Activated CD4-positive, alpha-beta T cell treated with anti-CD3 and anti-CD28 coated beads for 1 hour (primary cell): ENCODE measurements around the gene ARIH1.
"Not testable (repeated sequence)": the region's sequence is repeated elsewhere in the genome, so short reads cannot be mapped to it uniquely, and the experiment has no call there.

Experiments
- DNase-seq: peaks from one replicate; pipeline ENCODE4 v3.0.0-alpha.2; 2020

Gene ARIH1

DNA sequence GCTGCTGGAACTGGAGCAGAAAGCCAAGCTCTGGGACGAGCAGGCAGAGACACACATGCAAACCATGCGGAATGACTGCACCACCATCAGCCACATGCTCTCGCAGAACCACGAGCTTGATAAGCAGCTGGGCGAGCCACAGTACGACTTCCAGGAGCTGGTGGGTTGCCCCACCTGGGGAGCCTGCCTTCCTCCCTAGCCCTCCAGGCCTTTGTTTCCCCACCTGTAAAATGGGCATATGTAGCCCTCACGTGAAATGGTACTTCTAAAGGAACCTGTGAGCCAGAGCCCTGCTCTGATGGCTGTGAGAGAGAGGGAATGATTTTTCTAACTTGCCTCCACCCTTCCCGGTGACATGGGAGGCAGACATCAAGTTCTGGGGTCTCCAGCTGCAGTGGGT, 135.7 kb downstream of the ARIH1 start:
- no peak for DNase-seq

DNA sequence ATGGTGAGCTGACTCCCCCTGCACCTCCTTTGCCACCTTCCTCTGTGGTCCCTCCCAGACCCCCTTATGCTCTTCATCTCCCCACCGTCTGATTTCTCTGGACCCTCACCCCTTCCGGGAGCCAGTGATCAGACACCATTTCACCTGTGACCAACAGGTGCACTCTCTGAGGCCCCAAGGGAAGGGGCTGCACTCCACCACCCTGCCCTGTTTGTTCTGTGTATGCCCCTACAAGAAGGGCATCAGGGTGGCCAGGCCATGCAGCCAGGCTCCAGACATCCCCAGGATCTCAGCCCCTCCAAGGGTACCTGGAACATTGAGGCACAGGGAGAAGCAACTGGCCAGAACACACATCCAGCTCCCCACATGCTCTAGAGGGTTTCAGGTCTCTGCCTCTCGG, 138.2 kb downstream of the ARIH1 start:
- not testable (repeated sequence) for DNase-seq

DNA sequence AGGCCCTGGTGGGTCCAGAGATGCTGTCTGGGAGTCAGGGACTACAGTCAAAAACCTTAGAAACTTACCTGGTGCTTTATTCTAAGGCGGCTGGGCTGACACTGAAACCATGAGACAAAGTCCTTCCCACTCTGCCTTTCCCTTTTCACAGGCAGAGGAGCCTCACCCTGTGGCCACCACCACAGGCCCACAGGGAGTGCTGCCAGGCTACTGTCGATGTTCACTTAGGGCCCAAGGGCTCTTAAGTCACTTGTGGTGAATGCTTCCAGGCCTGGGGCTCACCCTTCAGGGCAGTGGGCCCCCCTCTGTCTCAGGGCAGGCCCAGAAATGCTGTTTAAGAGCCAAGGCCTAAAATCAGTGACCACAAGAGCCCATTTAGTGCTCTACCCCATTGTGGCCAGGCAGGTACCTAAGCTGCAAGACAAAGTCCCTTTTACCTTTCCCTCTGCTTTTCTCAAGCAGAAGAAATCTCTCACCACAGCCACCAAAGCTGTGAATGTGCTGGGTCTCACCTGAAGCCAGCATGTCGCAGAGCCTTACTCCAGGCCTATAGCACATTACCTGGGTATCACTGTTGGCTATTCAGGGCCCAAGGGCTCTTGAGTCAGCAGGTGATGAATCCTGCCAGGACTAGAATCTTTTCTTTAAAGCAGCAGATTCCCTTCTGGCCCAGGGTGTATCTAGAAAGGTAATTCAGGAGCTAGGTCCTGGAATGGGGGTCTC, 140.8 kb downstream of the ARIH1 start:
- no peak for DNase-seq

DNA sequence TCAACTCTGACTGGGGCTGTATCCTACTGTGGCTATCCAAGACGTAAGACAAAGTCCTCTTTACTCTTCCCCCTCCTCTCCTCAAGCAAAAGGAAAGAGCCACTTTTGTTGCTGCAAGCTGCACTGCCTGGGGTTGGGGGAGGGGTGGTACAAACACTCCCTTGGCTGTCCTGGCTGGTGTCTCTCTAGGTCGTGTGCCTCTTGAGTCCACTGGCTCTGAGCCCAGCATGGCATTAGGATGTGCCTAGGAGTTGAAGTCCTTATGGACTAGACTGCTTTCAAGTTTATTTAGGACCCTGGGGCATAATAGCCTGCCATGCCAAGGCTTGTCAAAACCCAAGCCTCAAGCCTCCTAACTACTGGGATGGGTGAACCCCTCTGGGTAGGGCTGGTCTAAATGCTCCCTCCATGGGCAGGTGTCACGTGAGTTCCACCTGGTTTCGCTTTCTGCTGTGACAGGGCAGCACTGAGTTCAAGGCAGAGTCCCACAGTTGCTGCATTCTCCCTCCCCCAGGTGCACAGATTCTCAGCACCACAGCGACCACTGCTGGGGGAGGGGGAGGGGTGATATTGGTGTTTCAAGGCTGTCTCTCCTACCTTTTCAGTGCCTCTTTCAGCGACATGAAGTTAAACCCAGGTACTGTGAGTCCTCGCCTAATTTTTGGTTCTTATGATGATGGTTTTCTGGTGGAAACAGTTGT, 141.6 kb downstream of the ARIH1 start:
- not testable (repeated sequence) for DNase-seq

DNA sequence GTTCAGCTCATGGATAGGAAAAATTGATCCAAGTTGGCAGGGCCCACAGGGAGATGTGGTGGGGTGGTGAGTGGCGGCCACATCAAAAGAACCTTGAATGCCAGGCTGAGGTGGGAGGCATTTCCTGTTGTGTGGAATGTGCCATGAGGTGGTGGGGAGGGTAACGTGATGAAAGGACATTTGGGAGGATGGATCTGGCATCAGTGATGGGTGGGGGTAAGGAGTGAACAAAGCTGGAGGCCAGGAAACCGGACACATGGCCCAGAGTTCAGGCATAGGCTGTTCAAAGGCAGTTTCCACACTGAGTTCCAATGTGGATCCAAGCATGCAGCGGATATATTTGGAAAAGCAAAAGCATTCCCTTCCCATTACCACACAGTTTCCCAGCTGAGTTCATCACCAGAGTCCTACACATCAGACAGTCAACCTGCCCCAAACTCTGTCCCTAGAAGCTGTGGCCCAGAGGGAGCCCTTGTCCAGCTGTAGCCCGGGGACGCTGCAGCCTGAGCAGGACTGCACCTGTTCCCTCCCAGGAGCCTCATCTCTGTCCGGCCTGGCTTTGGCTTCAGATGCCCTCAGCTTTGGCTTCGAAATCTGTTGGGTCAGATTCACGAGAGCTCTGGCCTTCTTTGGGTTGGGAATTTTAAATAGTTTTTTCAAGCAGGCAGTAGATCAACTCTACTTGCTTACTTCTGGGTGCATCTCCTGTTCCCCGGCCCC, 142.5 kb downstream of the ARIH1 start:
- no peak for DNase-seq

DNA sequence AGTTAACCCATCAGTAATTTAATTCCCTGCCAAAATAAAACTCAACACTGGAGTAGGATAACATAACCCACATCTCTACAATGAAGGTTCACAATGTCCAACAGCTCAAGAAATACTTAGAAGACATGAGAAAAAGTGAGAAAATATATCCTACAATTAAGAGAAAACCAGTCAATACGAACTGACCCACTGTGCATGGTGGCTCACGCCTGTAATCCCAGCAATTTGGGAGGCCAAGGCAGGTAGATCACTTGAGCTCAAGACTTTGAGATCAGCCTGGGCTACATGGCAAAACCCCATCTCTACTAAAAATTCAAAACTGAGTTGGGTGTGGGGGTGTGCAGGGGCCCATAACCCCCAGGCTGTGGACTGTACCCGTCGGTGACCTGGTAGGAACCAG, 149.7 kb downstream of the ARIH1 start:
- DNase-seq = not testable (repeated sequence)

DNA sequence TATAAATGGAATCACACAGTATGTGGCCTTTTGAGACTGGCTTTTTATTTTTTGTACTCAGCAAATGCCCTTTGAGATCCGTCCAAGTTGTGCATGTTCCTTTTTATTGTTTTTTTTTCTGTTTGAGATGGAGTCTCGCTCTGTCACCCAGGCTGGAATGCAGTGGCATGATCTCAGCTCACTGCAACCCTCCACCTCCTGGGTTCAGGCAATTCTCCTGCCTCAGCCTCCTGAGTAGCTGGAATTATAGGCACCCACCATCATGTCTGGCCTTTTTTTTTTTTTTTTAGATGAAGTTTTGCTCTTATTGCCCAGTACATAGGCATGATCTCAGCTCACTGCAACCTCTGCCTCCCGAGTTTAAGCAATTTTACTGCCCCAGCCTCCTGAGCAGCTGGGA, 152.0 kb downstream of the ARIH1 start:
- not testable (repeated sequence) for DNase-seq

DNA sequence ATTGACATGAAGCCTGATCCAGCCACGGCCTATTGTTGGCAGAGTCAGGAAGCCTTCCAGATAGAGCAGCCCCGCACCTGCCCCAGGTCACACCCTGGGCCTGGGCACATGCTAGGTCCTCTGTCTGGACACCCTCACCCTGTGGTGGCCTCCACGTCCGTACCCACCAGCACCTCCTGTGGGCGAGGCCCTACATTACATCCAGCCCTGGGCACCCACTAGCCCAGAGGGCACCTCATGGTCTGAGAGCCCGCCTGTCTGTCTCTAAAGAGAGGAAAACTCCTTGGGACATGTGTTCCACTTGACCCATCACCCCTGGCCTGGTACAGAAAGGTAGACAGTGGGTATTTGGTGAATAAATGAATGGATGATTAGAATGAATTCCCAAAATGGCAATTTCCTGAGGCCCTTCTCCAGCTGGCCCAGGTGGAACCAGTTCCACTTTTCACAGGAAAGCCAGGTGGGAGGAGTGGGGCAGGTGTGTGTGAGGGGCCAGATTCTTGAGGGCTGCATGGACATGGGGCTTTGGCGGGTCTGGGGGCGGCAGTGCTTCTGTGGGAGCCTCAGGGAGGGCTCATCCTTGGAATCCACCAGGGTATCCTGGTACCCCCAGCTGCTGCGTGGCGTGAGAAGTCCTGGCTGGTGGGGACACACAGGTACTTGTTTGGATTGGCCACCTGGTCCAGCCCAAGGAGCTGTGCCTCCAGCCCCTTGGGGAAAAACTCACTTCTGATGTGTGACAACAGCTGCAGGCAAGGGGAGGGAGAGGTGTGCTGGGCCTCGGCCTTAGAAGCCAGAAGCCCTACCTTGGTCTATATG, 154.3 kb downstream of the ARIH1 start:
- not testable (repeated sequence) for DNase-seq

DNA sequence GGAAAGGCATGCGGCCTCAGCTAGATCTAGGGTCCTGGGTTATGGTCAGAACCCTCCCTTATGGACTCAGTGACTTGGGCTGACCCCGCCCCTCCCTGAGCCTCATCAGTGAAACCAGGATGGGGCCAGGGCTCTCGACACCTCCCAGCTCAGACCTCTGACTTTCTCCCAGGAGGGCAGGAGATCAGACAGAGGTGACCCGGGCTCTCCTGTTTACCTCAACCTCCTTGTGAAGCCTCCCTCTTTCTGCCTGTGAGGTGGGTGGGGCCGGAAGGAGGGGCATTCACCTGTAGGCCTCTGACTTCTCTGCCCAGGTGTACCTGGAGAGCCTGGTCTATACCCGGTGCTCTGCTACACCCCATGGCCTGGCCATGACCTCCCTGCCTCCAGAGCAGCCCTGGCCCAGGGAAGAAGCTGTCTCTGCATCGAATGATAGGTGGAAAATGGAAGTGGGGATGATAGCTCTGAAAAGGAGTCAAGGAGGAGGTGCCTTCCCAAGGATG, 155.0 kb downstream of the ARIH1 start:
- DNase-seq = not testable (repeated sequence)

DNA sequence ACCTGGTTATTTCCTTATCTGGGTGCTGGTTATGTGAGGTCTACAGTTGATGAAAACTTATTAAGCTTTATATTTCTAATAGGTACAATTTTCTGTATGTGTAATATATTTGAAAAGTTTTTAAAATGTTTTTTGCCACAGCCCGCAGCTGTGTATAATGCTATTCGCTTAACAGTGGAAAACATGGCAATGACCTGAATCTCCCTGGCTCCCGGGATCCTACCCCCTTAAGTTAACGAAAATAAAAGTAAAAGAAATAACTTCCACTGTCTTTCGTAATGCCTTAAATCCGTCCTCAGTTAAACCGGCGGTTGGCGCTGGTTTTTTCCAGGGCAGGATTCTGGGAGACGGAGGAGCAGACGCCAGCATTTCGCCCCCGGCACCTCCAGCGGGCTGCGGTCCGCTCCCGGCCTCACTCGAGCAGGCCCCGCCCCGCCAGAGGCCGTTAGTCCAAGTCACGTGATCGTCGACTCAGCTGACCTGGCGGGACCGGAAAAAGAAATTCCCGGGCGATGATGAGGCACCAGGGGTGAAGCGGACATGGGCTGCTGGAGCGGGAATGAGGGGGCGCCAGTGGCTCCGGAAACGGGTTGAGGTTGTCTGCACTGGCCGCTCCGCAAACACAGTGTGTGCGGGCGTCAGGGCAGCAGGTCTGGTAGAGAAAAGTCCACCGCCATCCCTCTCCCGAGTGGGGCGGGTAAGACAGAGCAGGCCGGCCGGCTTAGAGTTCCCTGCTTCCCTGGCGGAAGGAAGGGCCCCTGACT, 162.6 kb downstream of the ARIH1 start:
- not testable (repeated sequence) for DNase-seq

DNA sequence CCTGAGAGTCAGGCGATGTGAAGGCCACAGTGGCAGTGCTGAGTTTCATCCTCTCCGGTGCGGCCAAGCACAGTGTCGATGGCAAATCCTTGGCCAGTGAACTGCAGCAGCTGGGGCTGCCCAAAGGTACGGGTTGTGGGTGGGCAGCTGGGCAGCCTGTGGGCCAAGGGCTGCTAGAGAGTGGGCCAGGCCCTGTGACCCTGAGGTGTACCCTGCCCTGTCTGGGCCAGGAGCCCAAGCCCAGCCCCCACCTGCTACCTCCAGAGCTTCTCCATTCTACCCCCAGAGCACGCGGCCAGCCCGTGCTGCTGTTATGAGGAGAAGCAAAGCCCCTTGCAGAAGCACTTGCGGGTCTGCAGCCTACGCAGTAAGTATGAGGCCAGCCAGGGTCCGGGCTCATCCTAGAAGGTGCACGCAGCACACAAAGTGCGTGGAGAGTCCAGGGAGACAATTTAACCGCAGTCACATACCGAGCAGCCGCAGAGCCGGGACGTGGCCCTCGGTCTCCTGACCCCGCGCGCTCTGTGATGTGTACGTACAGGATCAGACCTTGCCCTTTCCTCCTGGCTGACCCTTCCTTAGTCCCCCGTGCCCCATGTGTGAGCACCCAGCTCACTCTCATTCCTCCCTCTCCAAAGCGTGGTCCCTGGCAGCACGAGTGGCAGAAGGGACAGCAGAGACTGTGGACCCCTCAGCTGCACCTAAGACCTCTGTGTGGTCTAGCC, 165.8 kb downstream of the ARIH1 start:
- DNase-seq = not testable (repeated sequence)

DNA sequence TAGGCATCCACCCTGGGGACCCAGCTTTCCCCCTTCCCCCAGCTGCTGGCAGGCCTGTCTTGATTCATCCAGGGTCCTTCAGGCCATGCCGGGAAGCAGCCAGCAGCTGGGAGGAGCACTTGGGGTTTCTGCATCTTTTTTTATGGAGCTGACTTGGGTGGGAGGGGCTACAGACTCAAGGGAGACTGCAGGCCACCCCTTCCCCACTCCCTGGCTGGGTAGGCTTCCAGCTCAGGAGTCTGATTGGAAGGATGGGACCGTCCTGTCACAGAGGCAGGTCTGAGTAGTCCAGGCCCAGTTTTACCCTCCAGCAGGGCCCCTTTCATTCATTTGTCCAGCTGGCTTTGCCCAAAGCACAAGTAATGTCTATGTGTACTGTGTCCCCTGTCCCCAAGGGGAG, 168.1 kb downstream of the ARIH1 start:
- DNase-seq = not testable (repeated sequence)

DNA sequence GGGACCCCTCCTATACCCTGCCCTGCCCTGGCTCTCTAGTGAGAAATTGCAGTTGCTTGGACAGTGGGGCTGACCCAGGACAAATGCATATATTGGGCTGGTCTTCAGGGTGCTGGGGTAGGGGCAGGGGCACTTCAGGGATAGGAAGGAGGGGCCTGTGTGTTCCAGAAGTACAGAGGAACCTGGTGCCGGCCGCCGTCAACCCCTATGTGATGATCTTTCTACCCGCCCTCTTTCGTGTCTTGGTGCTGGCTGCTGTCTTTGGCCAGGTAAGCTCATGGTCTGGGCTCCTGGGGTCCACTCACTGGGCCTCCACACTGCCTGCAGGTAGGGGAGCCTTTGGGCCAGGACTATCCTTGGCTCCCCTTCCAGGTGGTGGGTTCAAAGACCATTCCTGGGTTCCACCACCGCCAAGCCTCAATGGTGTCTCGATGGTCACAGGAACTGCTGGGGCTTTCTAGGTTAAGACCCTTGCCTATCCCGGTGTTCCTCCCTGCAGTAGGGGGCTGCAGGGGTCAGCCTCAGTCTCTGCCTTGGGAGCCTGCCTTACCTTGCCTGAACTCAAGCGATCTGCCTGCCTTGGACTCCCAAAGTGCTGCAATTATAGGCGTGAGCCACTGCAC, 174.6 kb downstream of the ARIH1 start:
- DNase-seq = not testable (repeated sequence)
